T-helper 1 cell treated with Interleukin-12 subunit alpha and Interleukin-12 subunit beta and Interleukin-4 antibody, amounts not matched to agents 30 ng/mL and 1 ng/mL, for 36 hours (primary cell): ENCODE results near the gene PDX1. TPM values are rescaled to one million over a fixed set of nuclear protein-coding genes. Genes with fewer than 3 reads are reported as not detected.

Experiments
- intact Hi-C: fragments of 100-400 bp; cut with micrococcal nuclease; formaldehyde crosslinking; loops from one replicate; pipeline ENCODE4 v1.15.1; 2024
- total RNA-seq: library from RNA; stranded (reverse); gene quantifications from 2 replicates; pipeline ENCODE4 v1.2.3, GENCODE V29; 2022

PDX1 gene
- total RNA-seq, 1 donor from 2014 or later = not detected

DNA sequence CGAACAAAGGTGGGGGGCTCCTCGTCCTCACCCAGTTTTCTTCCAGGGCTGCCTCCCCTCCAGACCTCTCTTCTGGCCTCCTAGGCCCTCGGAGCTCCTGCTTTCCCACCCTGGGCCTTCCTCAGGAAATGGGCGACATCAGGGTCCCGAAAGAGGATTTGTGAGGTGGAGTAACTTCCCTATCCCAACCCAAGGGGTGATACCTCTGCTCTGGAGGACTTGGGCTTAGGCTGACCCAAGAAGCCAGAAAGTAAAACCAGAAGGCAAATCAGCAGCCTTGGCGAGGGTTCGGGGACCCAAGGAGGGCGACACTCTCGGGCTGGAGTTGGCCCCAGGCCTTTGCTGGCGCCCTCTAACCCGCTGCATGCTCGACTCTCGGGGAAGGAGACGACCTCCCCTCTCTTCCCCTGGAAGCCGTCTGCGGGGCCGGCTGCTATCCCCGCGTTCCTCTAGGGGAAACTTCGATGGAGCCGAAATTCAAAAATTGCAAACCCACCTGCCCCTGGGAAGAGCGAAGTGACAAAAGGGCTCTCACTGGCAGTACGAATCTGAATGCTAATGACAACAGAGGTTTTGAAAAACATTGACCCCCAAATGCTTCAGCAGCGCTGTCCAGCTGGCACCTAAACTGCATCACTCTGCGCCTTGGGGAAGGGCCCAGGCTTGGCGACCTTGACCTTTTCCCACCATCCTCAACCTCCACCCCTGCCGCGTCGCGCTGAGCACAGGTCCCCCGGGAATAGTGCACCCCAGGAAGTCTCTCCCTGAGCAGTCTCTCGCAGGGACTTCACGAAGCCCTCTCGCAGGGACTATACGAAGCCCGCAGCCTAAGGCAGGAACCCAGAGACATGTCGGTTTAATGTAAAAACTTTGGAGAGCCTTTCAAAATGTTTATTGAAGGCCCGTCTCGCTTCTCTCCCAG is 2.4 kb downstream of the PDX1 start:
- intact Hi-C loops = loop anchor here (2.0 kb wide), 2 partner anchors 47 to 131 kb away; partner anchors contain the start of gene CDX2

- intact Hi-C loops = loop anchor here (2.0 kb wide), 1 partner anchor 132 kb away; no protein-coding TSS in a partner anchor
Measured at GRCh38 chr13:27922883-27923612, 3.2 kb downstream of the PDX1 start.

GRCh38 chr13:27923794-27924528 is 4.2 kb downstream of the PDX1 start:
- intact Hi-C loops = loop anchor here (2.0 kb wide), 1 partner anchor 133 kb away; no protein-coding TSS in a partner anchor

- intact Hi-C loops = no loop called here
Measured at GRCh38 chr13:27924529-27925141, 4.8 kb downstream of the PDX1 start.

- intact Hi-C loops = no loop called here
Measured at GRCh38 chr13:27925220-27925991, 5.6 kb downstream of the PDX1 start.

GRCh38 chr13:27926644-27927434 is 7.0 kb downstream of the PDX1 start:
- intact Hi-C loops = loop anchor here (1.0 to 2.0 kb wide), 2 partner anchors 28 to 42 kb away; partner anchors contain the start of gene CDX2

DNA sequence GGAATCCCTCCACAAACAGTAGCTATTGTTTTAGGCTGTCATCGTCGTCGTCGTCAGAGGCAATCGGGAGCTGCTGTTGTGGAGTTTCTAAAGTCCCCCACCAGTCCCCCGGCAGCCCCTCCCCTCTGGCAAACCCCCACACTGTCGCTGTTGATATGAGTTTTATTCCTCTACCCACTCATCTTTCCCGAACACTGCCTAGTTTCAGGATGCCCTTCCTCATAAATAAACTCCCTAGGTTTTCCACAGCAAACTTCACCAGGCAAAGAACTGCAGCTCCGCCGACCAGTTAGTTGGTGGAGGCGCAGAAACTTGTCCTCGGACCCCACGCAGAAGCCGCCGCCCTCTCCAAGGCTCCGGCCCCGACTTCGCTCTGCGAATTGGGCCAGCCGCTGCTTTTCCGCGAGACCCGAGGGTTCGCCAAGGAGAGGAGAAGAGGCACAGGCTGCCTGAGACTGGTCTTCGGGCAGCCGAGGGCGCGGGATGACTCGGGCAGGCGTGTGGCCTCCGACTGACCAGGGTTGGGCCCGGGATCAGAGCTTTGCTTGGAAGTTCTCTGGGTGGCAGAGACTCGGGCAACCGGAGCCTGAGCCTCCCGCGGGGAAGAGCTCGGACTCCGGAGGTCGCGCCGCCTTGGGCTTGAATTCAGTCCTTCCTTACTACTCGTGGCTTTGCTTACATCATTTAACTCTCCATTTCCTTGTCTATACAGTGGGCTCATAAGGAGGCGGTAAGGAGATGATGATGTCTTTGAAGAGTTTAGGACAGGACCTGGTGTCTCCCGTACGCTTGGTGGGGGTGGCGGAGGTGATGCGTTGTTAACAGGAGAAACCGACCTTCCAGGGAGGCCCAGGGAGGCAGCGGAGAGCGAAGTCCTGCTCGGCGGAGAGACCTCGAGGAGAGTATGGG is 7.9 kb downstream of the PDX1 start:
- intact Hi-C loops = loop anchor here (2.0 kb wide), 1 partner anchor 27 kb away; no protein-coding TSS in a partner anchor

DNA sequence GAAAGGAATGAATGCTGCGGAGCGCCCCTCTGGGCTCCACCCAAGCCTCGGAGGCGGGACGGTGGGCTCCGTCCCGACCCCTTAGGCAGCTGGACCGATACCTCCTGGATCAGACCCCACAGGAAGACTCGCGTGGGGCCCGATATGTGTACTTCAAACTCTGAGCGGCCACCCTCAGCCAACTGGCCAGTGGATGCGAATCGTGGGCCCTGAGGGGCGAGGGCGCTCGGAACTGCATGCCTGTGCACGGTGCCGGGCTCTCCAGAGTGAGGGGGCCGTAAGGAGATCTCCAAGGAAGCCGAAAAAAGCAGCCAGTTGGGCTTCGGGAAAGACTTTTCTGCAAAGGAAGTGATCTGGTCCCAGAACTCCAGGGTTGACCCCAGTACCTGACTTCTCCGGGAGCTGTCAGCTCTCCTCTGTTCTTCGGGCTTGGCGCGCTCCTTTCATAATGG is 8.6 kb downstream of the PDX1 start:
- intact Hi-C loops = no loop called here

GRCh38 chr13:27928805-27929753 is 9.3 kb downstream of the PDX1 start:
- intact Hi-C loops = no loop called here

DNA sequence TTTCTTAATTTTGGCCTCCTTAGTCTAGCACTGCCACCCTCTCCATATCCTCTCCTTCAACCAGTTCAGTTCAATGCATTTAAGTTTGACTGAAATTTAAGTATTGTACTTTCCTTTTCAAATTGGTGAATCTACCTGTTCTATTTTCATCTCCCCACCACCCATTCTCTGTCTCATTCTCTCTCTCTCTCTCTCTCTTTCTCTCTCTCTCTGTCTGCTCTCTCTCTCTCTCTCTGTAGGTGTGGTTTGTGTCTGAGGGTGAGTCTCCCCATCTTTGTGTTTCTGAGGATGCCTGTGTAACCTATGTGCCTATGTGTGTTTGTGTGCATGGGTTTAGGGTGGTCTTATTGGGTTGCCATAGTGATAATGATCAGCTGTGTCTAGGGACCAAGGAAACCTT is 10.1 kb downstream of the PDX1 start:
- intact Hi-C loops = no loop called here

DNA sequence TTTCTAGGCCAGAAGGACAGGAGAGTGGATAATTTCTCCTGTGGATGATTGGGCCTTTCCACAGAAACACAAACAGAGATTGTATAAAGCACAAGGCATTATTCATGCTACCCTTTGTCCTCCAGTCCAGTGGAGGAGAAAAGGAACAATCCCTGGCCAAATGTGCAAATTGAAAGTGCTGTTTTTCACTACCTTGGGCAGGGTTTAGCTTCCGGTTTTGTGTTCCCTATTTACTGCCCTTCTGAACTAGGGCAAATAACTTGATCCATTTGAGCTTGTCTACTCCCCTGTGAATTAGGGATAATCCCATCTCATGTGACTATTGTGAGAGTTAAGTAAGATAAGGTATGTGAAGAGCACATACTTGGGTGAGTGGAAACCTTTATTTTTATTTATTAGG is 13.3 kb downstream of the PDX1 start:
- intact Hi-C loops = no loop called here

DNA sequence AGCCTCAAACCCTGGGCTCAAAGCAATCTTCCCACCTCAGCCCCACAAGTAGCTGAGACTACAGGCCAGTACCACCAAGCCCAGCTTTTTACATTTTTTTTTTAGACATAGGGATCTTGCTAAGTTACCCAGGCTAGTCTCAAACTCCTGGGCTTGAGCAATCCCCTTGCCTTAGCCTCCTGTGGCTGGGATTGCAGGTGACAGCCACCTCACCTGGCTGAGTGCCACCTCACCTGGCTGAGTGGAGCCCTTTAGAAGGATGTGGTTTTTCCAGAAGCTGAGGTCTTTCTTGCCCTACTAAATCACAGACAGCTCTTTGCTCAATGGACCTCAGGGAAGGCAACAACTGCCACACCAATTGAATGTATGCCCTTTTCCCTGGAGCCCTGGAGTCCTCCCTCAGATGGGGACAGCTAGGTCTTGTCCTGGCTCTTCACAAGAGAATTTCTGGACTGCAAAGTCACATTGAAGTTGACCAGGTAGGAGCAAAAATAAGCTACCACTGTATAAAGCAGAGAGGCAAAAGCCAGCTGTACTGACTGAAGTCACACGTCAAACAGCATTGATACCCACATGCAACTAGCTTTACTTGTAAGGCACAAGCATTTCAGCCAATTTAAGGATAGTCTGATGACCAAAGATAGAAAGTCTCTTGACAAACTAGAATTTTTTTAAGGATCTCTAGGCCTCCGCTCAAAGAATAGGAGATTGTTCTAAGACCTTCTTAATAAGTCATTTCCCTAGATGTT is 14.0 kb downstream of the PDX1 start:
- intact Hi-C loops = no loop called here

DNA sequence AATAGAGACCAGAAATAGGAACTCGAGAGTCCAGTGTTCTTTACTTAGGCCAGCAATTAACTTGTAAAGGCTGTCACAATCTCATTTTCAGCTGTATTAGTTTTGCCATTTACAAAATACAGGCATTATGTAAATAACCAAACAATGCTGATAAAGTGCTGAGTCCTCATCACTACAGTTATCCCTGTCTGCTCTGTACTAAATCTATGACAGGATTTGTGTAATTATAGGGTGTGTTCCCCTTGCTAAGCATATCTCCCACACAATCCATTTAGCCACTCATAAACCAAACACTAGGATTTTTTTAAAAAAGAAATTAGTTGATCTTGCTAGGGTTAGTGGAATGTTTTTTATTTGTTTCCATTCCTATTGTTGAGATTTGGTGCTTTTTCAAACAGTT is 23.2 kb downstream of the PDX1 start:
- intact Hi-C loops = no loop called here

DNA sequence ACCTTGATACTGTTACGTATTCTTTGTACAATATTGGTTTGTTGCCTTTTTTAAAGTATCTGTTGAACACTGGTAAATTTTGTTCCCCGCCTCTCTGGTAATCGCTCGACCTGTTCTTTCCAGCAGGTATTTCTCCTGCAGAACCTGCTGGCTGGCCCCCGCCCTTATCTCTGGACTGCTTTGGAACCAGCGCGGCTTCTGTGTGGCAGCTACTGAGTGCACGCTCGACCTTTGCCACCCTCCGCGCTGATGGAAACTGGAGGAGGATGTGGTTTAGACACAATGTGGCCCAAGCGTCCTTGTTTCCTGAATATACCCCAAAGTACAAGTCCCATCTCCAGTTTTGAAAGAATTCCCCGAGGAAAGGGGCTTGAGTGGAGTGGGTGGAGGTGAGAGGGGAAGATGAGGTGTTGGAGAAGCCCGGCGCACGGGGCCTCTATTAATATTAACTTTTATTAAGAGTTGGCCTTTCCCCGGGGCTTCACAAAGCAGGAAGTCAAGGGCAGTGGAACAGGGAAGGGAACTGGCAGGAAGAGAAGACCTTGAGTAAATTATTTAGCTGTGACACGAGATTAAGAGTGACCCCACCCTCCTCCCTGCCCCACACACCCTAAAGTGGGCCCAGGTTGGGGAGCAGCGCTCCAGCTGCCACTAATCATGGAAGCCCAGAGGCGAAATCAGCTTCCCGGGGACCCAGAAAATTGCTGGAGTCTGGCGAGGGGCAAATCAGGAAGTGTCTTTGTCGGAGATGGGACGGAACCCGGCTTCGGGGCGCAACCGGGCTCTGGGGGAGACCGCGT is 33.3 kb downstream of the PDX1 start:
- intact Hi-C loops = loop anchor here (1.0 to 5.0 kb wide), 2 partner anchors 86 to 124 kb away; no protein-coding TSS in a partner anchor

DNA sequence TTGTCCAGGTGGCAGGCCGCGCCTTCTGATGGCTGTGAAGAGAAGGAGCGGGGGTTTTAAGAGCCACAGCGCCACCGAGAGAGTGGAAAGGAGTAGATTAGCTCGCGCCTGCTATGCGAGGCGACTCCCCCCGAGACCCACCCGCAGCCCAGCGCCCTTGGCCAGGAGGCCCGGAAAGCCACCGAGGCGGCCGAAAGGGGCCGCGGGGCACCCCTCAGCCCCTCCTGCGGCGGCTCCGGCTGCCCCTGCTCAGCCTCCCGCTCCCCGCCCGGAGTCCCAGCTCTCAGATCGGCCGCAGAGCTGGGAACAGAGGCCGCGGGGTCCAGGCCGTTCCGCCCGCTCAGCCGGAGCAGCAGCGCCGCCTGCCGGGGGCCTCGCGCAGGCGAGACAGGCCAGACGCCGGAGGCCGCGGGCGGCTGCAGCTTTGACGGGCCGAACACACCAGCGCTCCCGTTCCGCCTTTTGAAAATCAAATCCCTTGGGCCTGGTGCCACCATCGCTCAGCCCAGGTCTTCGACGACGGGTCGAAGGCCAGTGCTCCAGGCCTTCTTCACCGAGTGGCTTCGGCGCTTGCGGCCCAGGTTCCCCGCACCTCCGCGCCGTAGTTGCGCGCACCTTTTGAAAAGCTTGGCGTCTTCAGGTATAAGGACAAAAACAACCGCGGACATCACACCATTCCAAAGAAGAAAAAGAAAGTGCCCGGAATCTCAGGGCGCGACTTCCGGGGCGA is 34.0 kb downstream of the PDX1 start:
- intact Hi-C loops = loop anchor here (1.0 to 5.0 kb wide), 4 partner anchors 27 to 592 kb away; no protein-coding TSS in a partner anchor
